Measurements from ENCODE around the gene THG1L. TPM values are rescaled to one million over a fixed set of nuclear protein-coding genes. Genes with fewer than 3 reads are reported as not detected.
A peak's percentile ranks its signal among the peaks of the same experiment; 100 is the strongest.
"Not testable (repeated sequence)": the region's sequence is repeated elsewhere in the genome, so short reads cannot be mapped to it uniquely, and the experiment has no call there.

THG1L gene
- total RNA-seq, result 29.1 TPM

GRCh38 chr5:157731272-157732129 is at the start of gene THG1L:
TSS of gene THG1L (plus strand) at chr5:157731420. CDS start at chr5:157731441, 21 bp downstream.
- peak; percentile 86 to 97 (median 91) for DNase-seq (ENCODE audit: low read depth in 2 of 3, low spot score in 2 of 3)

DNA sequence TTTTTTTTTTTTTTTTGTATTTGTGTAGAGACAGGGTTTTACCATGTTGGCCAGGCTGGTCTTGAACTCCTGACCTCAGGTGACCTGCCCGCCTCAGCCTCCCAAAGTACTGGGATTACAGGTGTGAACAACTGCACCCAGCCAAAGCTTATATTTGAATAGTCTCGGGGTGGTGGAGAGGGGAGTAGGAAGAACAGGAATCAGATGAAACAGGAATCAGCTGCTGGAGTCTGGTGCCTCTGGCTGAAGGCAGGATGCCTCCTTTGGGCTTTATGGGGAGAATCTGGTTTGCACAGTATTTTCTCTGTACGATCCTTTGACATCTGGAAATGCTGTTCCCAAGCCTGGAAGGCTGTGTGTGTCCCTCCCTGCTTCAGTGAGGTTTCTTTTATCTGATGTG is 49.0 kb upstream of the THG1L start:
- no peak for DNase-seq (ENCODE audit: low read depth in 2 of 3, low spot score in 2 of 3)

- DNase-seq (ENCODE audit: low read depth in 2 of 3, low spot score in 2 of 3), result not testable (repeated sequence)
These were observed 44.7 kb upstream of the THG1L start for GRCh38 chr5:157686276-157687197.

- DNase-seq (ENCODE audit: low read depth in 2 of 3, low spot score in 2 of 3), result no peak
These were observed 44.0 kb upstream of the THG1L start for GRCh38 chr5:157687198-157687554.

GRCh38 chr5:157689942-157690689 is 41.1 kb upstream of the THG1L start:
- DNase-seq (ENCODE audit: low read depth in 2 of 3, low spot score in 2 of 3), result peak in 1 of 3 donors; percentile 31

DNA sequence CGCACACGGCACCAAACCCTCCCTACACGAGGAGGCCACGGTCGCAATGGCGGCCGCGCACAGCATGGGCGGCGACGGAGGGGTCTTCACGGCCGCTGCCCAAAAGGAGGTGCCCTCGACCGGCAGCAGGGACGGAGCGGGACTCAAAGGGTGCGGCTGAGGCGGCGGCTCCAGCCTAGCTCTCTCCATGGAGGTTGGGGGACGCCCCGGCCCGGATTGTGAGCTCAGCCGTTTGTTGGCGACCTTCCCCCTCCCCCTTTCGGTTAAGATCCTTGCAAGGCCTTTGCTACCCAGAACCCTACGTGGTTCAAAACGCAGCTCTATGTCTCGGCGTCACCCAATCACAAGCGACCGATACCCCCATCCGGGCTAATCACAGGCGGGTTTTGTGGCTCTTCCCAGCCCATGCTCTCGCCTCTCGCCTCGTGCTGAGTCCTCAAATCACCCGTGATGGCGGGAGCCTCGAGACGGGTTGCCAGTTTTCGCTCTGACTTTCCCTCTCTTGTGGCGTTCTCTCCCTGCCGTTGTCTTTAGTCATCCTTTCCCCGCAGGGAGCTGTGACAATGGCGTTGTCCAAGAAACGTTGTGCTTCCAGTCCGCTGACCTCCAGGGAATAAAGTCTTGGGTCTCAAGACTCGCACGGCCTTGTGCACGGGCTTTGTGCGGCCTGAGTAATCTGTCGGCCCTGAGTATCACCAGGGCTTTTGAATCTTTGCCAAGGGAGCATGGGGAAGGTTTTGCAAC is 40.4 kb upstream of the THG1L start:
- DNase-seq (ENCODE audit: low read depth in 2 of 3, low spot score in 2 of 3), result no peak

DNA sequence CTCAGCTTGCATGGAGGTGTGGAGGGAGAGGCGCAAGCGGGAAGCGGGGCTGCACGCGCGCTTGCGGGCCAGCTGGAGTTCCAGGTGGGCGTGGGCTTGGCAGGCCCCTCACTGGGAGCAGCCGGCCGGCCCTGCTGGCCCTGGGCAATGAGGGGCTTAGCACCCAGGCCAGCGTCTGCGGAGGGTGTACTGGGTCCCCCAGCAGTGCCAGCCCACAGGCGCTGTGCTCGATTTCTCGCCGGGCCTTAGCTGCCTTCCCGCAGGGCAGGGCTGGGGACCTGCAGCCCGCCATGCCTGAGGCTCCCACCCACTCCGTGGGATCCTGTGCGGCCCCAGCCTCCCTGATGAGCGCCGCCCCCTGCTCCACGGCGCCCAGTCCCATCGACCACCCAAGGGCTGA is 37.4 kb upstream of the THG1L start:
- DNase-seq (ENCODE audit: low read depth in 2 of 3, low spot score in 2 of 3), result not testable (repeated sequence)

GRCh38 chr5:157696154-157696553 is 35.1 kb upstream of the THG1L start:
- DNase-seq (ENCODE audit: low read depth in 2 of 3, low spot score in 2 of 3), result not testable (repeated sequence)

GRCh38 chr5:157698674-157699073 is 32.5 kb upstream of the THG1L start:
- DNase-seq (ENCODE audit: low read depth in 2 of 3, low spot score in 2 of 3), result peak in 1 of 3 donors; percentile 18

DNA sequence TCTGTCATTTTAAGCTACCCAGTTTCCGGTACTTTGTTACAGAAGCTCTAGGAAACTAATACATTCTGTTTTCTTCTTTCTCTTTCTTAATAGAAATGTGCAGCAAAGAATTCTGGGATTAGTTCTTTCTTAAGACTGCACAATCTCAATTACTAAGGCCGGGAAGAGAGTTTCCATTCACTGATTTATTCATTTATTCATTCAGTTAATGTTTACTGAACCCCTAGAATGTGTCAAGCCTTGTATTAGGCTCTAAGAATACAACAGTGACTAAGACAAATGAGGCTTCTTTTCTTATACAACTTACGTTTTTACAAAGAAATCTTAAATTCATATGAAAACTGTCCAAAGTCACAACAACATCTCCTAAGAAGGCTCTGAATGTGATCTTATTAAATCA is 27.5 kb upstream of the THG1L start:
- no peak for DNase-seq (ENCODE audit: low read depth in 2 of 3, low spot score in 2 of 3)

- no peak for DNase-seq (ENCODE audit: low read depth in 2 of 3, low spot score in 2 of 3)
These were observed 22.4 kb upstream of the THG1L start for GRCh38 chr5:157708866-157709265.

DNA sequence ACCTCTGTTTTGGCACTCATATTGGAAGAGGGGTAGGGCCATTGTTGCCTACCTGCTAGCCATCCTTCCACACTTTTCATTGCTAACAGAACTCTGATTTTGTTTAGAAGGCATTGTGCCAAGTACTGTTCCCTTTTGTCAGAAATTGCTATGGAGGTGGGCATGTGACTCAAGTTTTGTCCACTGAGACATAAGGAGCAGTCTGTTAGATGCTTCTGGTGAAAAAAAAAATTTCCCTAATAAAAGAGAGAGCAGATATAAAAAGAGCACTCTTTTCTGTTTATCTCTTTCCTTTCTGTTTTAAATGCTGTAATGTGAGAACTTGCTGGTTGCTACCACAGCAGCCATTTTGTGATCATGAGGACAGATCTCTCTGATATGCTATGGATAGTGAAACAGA is 21.9 kb upstream of the THG1L start:
- DNase-seq (ENCODE audit: low read depth in 2 of 3, low spot score in 2 of 3), result no peak

DNA sequence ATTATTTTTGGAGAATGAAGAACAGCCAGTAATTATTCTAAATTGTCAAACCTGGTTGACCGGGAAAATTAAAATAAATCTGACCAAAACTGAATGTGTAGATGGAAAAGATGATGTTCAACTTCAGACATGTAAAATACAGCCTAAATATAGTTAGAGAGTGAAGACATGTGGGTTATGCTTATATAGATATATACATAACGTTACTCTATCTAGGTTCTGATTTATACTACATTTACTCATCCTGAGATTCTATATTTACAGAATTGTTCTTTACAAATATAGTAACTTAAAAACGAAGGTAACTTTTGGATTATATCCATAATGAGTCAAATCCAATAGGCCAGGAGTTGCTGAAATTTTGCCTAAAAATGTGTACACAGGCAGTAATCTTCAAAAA is 20.8 kb upstream of the THG1L start:
- DNase-seq (ENCODE audit: low read depth in 2 of 3, low spot score in 2 of 3), result no peak

- no peak for DNase-seq (ENCODE audit: low read depth in 2 of 3, low spot score in 2 of 3)
These were observed 20.3 kb upstream of the THG1L start for GRCh38 chr5:157710882-157711281.

- no peak for DNase-seq (ENCODE audit: low read depth in 2 of 3, low spot score in 2 of 3)
These were observed 17.2 kb upstream of the THG1L start for GRCh38 chr5:157713830-157714595.

GRCh38 chr5:157714596-157714864 is 16.7 kb upstream of the THG1L start:
- no peak for DNase-seq (ENCODE audit: low read depth in 2 of 3, low spot score in 2 of 3)

- peak in 2 of 3 donors; percentile 41 to 67 for DNase-seq (ENCODE audit: low read depth in 2 of 3, low spot score in 2 of 3)
These were observed 12.7 kb upstream of the THG1L start for GRCh38 chr5:157718519-157718918.

DNA sequence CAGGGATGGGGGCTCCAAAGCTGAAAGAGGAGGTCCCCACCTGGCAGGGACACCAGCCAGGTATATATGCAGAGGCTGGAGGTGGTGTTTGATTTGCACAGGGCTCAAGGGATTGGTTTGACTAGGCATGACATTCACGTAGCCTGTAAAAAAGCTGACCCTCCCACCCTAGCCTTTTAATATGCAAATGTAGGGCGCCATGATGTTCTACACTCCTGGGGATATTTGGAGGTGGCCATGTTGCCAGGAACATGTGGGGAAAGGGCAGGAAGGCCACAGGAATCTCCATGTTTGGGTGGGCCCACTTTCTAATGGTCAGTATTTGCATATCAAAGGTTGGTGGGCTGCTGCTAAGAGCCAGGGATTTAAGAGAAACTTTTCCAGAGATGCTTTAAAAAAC is 12.0 kb upstream of the THG1L start:
- no peak for DNase-seq (ENCODE audit: low read depth in 2 of 3, low spot score in 2 of 3)

DNA sequence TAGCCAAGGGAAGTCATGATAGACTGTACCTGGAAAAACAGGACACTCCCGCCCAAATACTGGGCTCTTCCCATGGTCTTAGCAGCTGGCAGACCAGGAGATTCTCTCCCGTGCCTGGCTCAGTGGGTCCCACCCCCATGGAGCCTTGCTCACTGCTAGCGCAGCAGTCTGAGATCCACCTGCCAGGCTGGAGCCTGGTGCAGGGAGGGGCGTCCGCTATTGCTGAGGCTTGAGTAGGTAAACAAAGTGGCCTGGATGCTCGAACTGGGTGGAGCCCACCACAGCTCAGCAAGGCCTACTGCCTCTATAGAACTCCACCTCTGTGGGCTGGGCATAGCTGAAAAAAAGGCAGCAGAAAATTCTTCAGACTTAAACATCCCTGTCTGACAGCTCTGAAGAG is 10.1 kb upstream of the THG1L start:
- DNase-seq (ENCODE audit: low read depth in 2 of 3, low spot score in 2 of 3), result no peak

- not testable (repeated sequence) for DNase-seq (ENCODE audit: low read depth in 2 of 3, low spot score in 2 of 3)
These were observed 8.3 kb upstream of the THG1L start for GRCh38 chr5:157722895-157723294.

All from hematopoietic multipotent progenitor cell (in vitro differentiated cells).